SK-N-SH (cell line): ENCODE data around the gene OR51A2.

Experiments used
- CTCF ChIP-seq: fragments of 200-600 bp; sonication (generic); IDR thresholded peaks from 2 replicates; pipeline ENCODE4 v1.6.1; 2017; ENCODE audit warnings: antibody characterized with exemption, mild to moderate bottlenecking, moderate library complexity
- ELF1 ChIP-seq: IDR thresholded peaks from 2 replicates; pipeline ENCODE4 v1.4.0; 2012
- EP300 ChIP-seq, 2 experiments: IDR thresholded peaks; 2 replicates each; pipeline versions ENCODE4 v1.4.0 to v1.6.1; 2012; ENCODE audit warnings: borderline replicate concordance in 1 of 2, low read depth in 1 of 2, low read length in 1 of 2
- NRF1 ChIP-seq: IDR thresholded peaks from 2 replicates; pipeline ENCODE4 v1.6.1; 2012; ENCODE audit warnings: low read depth, mild to moderate bottlenecking, low read length
- POLR2AphosphoS5 ChIP-seq: IDR thresholded peaks from 2 replicates; pipeline ENCODE4 v1.6.1; 2012; ENCODE audit warnings: low read depth, low read length
- TAF1 ChIP-seq: IDR thresholded peaks from 2 replicates; pipeline ENCODE4 v1.6.1; 2012; ENCODE audit warnings: low read depth, mild to moderate bottlenecking, low read length, moderate library complexity, borderline replicate concordance
- TF ChIP-seq, protein P1 (sequence below): IDR thresholded peaks from 2 replicates; pipeline ENCODE4 v1.6.1; 2012; ENCODE audit warnings: mild to moderate bottlenecking, low read depth, low read length, moderate library complexity
- TF ChIP-seq, protein P2 (sequence below): IDR thresholded peaks from 2 replicates; pipeline ENCODE4 v1.4.0; 2012; ENCODE audit warnings: low read depth

DNA sequence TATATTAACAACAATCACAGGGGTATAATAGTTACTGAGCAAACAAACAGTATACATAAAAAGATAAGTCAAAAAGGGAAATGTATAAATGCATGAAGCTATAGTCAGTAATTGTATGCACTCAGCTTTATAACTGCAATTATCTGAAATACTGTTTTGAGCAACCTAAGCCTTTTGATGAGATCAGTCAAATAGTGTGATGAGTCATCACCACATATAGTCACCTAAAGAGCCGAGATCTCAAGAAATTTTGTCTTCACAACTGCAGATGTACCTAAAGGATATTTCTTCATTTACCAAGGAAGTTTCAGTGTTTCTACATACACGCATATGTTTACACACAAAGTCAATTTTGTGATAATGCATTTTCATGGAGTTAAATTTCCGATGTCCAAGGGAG lies 5.4 kb upstream of the OR51A2 start:
- no peak for TF ChIP-seq EP300 (IDR thresholded peaks at IDR 0.05; ENCODE audit: borderline replicate concordance in 1 of 2, low read depth in 1 of 2, low read length in 1 of 2)
- TF ChIP-seq, protein P1, sequence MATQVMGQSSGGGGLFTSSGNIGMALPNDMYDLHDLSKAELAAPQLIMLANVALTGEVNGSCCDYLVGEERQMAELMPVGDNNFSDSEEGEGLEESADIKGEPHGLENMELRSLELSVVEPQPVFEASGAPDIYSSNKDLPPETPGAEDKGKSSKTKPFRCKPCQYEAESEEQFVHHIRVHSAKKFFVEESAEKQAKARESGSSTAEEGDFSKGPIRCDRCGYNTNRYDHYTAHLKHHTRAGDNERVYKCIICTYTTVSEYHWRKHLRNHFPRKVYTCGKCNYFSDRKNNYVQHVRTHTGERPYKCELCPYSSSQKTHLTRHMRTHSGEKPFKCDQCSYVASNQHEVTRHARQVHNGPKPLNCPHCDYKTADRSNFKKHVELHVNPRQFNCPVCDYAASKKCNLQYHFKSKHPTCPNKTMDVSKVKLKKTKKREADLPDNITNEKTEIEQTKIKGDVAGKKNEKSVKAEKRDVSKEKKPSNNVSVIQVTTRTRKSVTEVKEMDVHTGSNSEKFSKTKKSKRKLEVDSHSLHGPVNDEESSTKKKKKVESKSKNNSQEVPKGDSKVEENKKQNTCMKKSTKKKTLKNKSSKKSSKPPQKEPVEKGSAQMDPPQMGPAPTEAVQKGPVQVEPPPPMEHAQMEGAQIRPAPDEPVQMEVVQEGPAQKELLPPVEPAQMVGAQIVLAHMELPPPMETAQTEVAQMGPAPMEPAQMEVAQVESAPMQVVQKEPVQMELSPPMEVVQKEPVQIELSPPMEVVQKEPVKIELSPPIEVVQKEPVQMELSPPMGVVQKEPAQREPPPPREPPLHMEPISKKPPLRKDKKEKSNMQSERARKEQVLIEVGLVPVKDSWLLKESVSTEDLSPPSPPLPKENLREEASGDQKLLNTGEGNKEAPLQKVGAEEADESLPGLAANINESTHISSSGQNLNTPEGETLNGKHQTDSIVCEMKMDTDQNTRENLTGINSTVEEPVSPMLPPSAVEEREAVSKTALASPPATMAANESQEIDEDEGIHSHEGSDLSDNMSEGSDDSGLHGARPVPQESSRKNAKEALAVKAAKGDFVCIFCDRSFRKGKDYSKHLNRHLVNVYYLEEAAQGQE, result no peak
- TF ChIP-seq CTCF, result no peak
- no peak for TF ChIP-seq ELF1
- no peak for TF ChIP-seq NRF1
- no peak for TF ChIP-seq TAF1
- TF ChIP-seq, protein P2, sequence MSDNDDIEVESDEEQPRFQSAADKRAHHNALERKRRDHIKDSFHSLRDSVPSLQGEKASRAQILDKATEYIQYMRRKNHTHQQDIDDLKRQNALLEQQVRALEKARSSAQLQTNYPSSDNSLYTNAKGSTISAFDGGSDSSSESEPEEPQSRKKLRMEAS, result no peak
- TF ChIP-seq POLR2AphosphoS5, result no peak
